OCI-LY7 (cell line): Measurements from ENCODE around the gene ZNF679. TPM values are rescaled to one million over a fixed set of nuclear protein-coding genes. Genes with fewer than 3 reads are reported as not detected.

Source experiments
- total RNA-seq, 2 experiments: library from RNA; depleted of rRNA in 1 of 2; stranded (reverse); fragments of >200 nt in 1 of 2; shearing (Covaris generic) in 1 of 2; gene quantifications; 2 replicates each; pipeline ENCODE4 v1.2.3, GENCODE V29; 2014 to 2022

Gene ZNF679
- total RNA-seq, 2 experiments from 2014 or later = not detected

Other genes starting within 250 kb of the ZNF679 start
- not detected in 2 replicates for gene ZNF722, start 229.6 kb upstream of the ZNF679 start, total RNA-seq (2014; rRNA removed; shearing (Covaris generic))
- not detected in 2 replicates for gene ZNF722, start 229.6 kb upstream of the ZNF679 start, total RNA-seq (2022)
- gene ZNF727, start 183.0 kb upstream of the ZNF679 start, total RNA-seq (2014; rRNA removed; shearing (Covaris generic)) = not detected in 2 replicates
- not detected in 2 replicates for gene ZNF727, start 183.0 kb upstream of the ZNF679 start, total RNA-seq (2022)
- not detected in 2 replicates for gene ZNF735, start 21.3 kb upstream of the ZNF679 start, total RNA-seq (2014; rRNA removed; shearing (Covaris generic))
- not detected in 2 replicates for gene ZNF735, start 21.3 kb upstream of the ZNF679 start, total RNA-seq (2022)
- gene ZNF736, start 85.5 kb downstream of the ZNF679 start, total RNA-seq (2014; rRNA removed; shearing (Covaris generic)) = 68.4 and 72.3 TPM in 2 replicates
- 88.6 and 90.2 TPM in 2 replicates for gene ZNF736, start 85.5 kb downstream of the ZNF679 start, total RNA-seq (2022)